ENCODE results near the gene NRF1. TPM values are rescaled to one million over a fixed set of nuclear protein-coding genes. Genes with fewer than 3 reads are reported as not detected.

NRF1 gene
- total RNA-seq, 1 donor from 2014 or later: 22.8 TPM

- intact Hi-C loops (cut with micrococcal nuclease): no loop called here
- Mint-ChIP-seq H3K27me3 (ENCODE audit: low read depth) (no peaks in the 10 kb centered on the region), H3K9me3 (no peaks in the 10 kb centered on the region), H3K4me3 (ENCODE audit: low read depth) (no peak overlapping the region), H3K27ac (no peak overlapping the region), H3K4me1 (ENCODE audit: low read depth) (peaks cover 2% of the 10 kb centered on the region), H3K36me3 (ENCODE audit: low read depth) (peaks cover 13% of the 10 kb centered on the region)
- DNase-seq (ENCODE audit: low spot score): no peak
Observed at GRCh38 chr7:129740574-129741410, 129.3 kb downstream of the NRF1 start.

GRCh38 chr7:129741743-129742213 is 130.3 kb downstream of the NRF1 start:
- H3K36me3 Mint-ChIP-seq (ENCODE audit: low read depth): peaks cover 13% of the 10 kb centered on the region
- no peaks in the 10 kb centered on the region for H3K27me3 Mint-ChIP-seq (ENCODE audit: low read depth)
- no peak for DNase-seq (ENCODE audit: low spot score)
- H3K4me1 Mint-ChIP-seq (ENCODE audit: low read depth): peaks cover 2% of the 10 kb centered on the region
- intact Hi-C loops (cut with micrococcal nuclease): no loop called here
- no peaks in the 10 kb centered on the region for H3K9me3 Mint-ChIP-seq
- H3K27ac Mint-ChIP-seq: no peak overlapping the region
- H3K4me3 Mint-ChIP-seq (ENCODE audit: low read depth): no peak overlapping the region

GRCh38 chr7:129742256-129742655 is 130.7 kb downstream of the NRF1 start:
- no peak overlapping the region for H3K4me3 Mint-ChIP-seq (ENCODE audit: low read depth)
- H3K27me3 Mint-ChIP-seq (ENCODE audit: low read depth): no peaks in the 10 kb centered on the region
- H3K4me1 Mint-ChIP-seq (ENCODE audit: low read depth): peaks cover 2% of the 10 kb centered on the region
- intact Hi-C loops (cut with micrococcal nuclease): no loop called here
- H3K36me3 Mint-ChIP-seq (ENCODE audit: low read depth): peaks cover 14% of the 10 kb centered on the region
- no peaks in the 10 kb centered on the region for H3K9me3 Mint-ChIP-seq
- no peak for DNase-seq (ENCODE audit: low spot score)
- H3K27ac Mint-ChIP-seq: no peak overlapping the region

GRCh38 chr7:129746857-129747529 is 135.5 kb downstream of the NRF1 start:
- Mint-ChIP-seq H3K9me3 (no peaks in the 10 kb centered on the region), H3K4me1 (ENCODE audit: low read depth) (no peaks in the 10 kb centered on the region), H3K36me3 (ENCODE audit: low read depth) (peaks cover 15% of the 10 kb centered on the region), H3K27ac (no peak overlapping the region), H3K4me3 (ENCODE audit: low read depth) (no peak overlapping the region), H3K27me3 (ENCODE audit: low read depth) (no peaks in the 10 kb centered on the region)
- no peak for DNase-seq (ENCODE audit: low spot score)
- intact Hi-C loops (cut with micrococcal nuclease): no loop called here

GRCh38 chr7:129748356-129749109 is 137.0 kb downstream of the NRF1 start:
- Mint-ChIP-seq H3K4me1 (ENCODE audit: low read depth) (peaks cover 1% of the 10 kb centered on the region), H3K9me3 (no peaks in the 10 kb centered on the region), H3K27ac (no peak overlapping the region), H3K36me3 (ENCODE audit: low read depth) (peaks cover 15% of the 10 kb centered on the region), H3K4me3 (ENCODE audit: low read depth) (no peak overlapping the region), H3K27me3 (ENCODE audit: low read depth) (no peaks in the 10 kb centered on the region)
- DNase-seq (ENCODE audit: low spot score): no peak
- intact Hi-C loops (cut with micrococcal nuclease): no loop called here

GRCh38 chr7:129750091-129750490 is 138.6 kb downstream of the NRF1 start:
- H3K9me3 Mint-ChIP-seq: no peaks in the 10 kb centered on the region
- DNase-seq (ENCODE audit: low spot score): no peak
- no peak overlapping the region for H3K4me3 Mint-ChIP-seq (ENCODE audit: low read depth)
- H3K36me3 Mint-ChIP-seq (ENCODE audit: low read depth): peaks cover 12% of the 10 kb centered on the region
- peaks cover 1% of the 10 kb centered on the region for H3K4me1 Mint-ChIP-seq (ENCODE audit: low read depth)
- no peaks in the 10 kb centered on the region for H3K27me3 Mint-ChIP-seq (ENCODE audit: low read depth)
- intact Hi-C loops (cut with micrococcal nuclease): no loop called here
- no peak overlapping the region for H3K27ac Mint-ChIP-seq

GRCh38 chr7:129750501-129750900 is 139.0 kb downstream of the NRF1 start:
- H3K4me1 Mint-ChIP-seq (ENCODE audit: low read depth): peaks cover 1% of the 10 kb centered on the region
- no peak for DNase-seq (ENCODE audit: low spot score)
- no peaks in the 10 kb centered on the region for H3K27me3 Mint-ChIP-seq (ENCODE audit: low read depth)
- H3K36me3 Mint-ChIP-seq (ENCODE audit: low read depth): peaks cover 11% of the 10 kb centered on the region
- H3K9me3 Mint-ChIP-seq: no peaks in the 10 kb centered on the region
- no peak overlapping the region for H3K27ac Mint-ChIP-seq
- intact Hi-C loops (cut with micrococcal nuclease): no loop called here
- no peak overlapping the region for H3K4me3 Mint-ChIP-seq (ENCODE audit: low read depth)

GRCh38 chr7:129751916-129752315 is 140.4 kb downstream of the NRF1 start:
- Mint-ChIP-seq H3K27ac (no peak overlapping the region), H3K36me3 (ENCODE audit: low read depth) (peaks cover 11% of the 10 kb centered on the region), H3K9me3 (no peaks in the 10 kb centered on the region), H3K4me1 (ENCODE audit: low read depth) (peaks cover 1% of the 10 kb centered on the region), H3K4me3 (ENCODE audit: low read depth) (no peak overlapping the region), H3K27me3 (ENCODE audit: low read depth) (no peaks in the 10 kb centered on the region)
- intact Hi-C loops (cut with micrococcal nuclease): no loop called here
- DNase-seq (ENCODE audit: low spot score): no peak

- H3K4me1 Mint-ChIP-seq (ENCODE audit: low read depth): peaks cover 1% of the 10 kb centered on the region
- DNase-seq (ENCODE audit: low spot score): no peak
- peaks cover 5% of the 10 kb centered on the region for H3K36me3 Mint-ChIP-seq (ENCODE audit: low read depth)
- no peaks in the 10 kb centered on the region for H3K9me3 Mint-ChIP-seq
- H3K4me3 Mint-ChIP-seq (ENCODE audit: low read depth): no peak overlapping the region
- intact Hi-C loops (cut with micrococcal nuclease): no loop called here
- H3K27me3 Mint-ChIP-seq (ENCODE audit: low read depth): no peaks in the 10 kb centered on the region
- no peak overlapping the region for H3K27ac Mint-ChIP-seq
Observed at GRCh38 chr7:129752760-129753159, 141.2 kb downstream of the NRF1 start.

GRCh38 chr7:129754406-129754805 is 142.9 kb downstream of the NRF1 start:
- Mint-ChIP-seq H3K36me3 (ENCODE audit: low read depth) (peaks cover 5% of the 10 kb centered on the region), H3K9me3 (no peaks in the 10 kb centered on the region), H3K4me3 (ENCODE audit: low read depth) (no peak overlapping the region), H3K27ac (no peak overlapping the region), H3K27me3 (ENCODE audit: low read depth) (no peaks in the 10 kb centered on the region), H3K4me1 (ENCODE audit: low read depth) (peaks cover 1% of the 10 kb centered on the region)
- intact Hi-C loops (cut with micrococcal nuclease): no loop called here
- no peak for DNase-seq (ENCODE audit: low spot score)

GRCh38 chr7:129757991-129758390 is 146.5 kb downstream of the NRF1 start:
- Mint-ChIP-seq H3K4me1 (ENCODE audit: low read depth) (no peaks in the 10 kb centered on the region), H3K27ac (no peak overlapping the region), H3K36me3 (ENCODE audit: low read depth) (no peaks in the 10 kb centered on the region), H3K27me3 (ENCODE audit: low read depth) (no peaks in the 10 kb centered on the region), H3K4me3 (ENCODE audit: low read depth) (no peak overlapping the region), H3K9me3 (no peaks in the 10 kb centered on the region)
- no peak for DNase-seq (ENCODE audit: low spot score)
- intact Hi-C loops (cut with micrococcal nuclease): no loop called here

GRCh38 chr7:129762387-129762969 is 151.0 kb downstream of the NRF1 start:
- intact Hi-C loops (cut with micrococcal nuclease): no loop called here
- Mint-ChIP-seq H3K4me1 (ENCODE audit: low read depth) (no peaks in the 10 kb centered on the region), H3K36me3 (ENCODE audit: low read depth) (no peaks in the 10 kb centered on the region), H3K9me3 (no peaks in the 10 kb centered on the region), H3K27me3 (ENCODE audit: low read depth) (peaks cover 3% of the 10 kb centered on the region), H3K27ac (no peak overlapping the region), H3K4me3 (ENCODE audit: low read depth) (no peak overlapping the region)
- no peak for DNase-seq (ENCODE audit: low spot score)
